Neural progenitor cell (in vitro differentiated cells): ENCODE results near the gene ANKS1B. TPM values are rescaled to one million over a fixed set of nuclear protein-coding genes. Genes with fewer than 3 reads are reported as not detected.

Experiments used
- DNase-seq: peaks from one replicate; pipeline ENCODE4 v3.0.0-alpha.2; 2016; ENCODE audit warnings: low spot score
- H2AFZ ChIP-seq: fragments of 200-600 bp; sonication (generic); replicated peaks from 2 replicates; pipeline ENCODE4 v1.6.1; 2016; ENCODE audit warnings: antibody characterized with exemption
- H3F3A ChIP-seq: fragments of 200-600 bp; sonication (generic); 2 replicates; pipeline ENCODE4 v1.6.1; 2016; ENCODE audit warnings: antibody characterized with exemption, low read depth
- H3K27ac ChIP-seq: fragments of 200-600 bp; sonication (generic); 2 replicates; pipeline ENCODE4 v1.5.1; 2016; ENCODE audit warnings: mild to moderate bottlenecking
- H3K27me3 ChIP-seq: fragments of 200-600 bp; sonication (generic); 2 replicates; pipeline ENCODE4 v1.6.1; 2016; ENCODE audit warnings: mild to moderate bottlenecking, moderate library complexity
- H3K36me3 ChIP-seq: fragments of 200-600 bp; sonication (generic); 2 replicates; pipeline ENCODE4 v1.5.1; 2016
- H3K4me1 ChIP-seq: fragments of 200-600 bp; sonication (generic); 2 replicates; pipeline ENCODE4 v1.6.1; 2016; ENCODE audit warnings: mixed run types
- H3K4me2 ChIP-seq: fragments of 200-600 bp; sonication (generic); 2 replicates; pipeline ENCODE4 v1.6.1; 2016
- H3K4me3 ChIP-seq: fragments of 200-600 bp; sonication (generic); 2 replicates; pipeline ENCODE4 v1.5.1; 2016
- H3K79me2 ChIP-seq: fragments of 200-600 bp; sonication (generic); 2 replicates; pipeline ENCODE4 v1.6.1; 2016; ENCODE audit warnings: low read depth
- H3K9ac ChIP-seq: fragments of 200-600 bp; sonication (generic); 2 replicates; pipeline ENCODE4 v1.6.1; 2016
- H3K9me3 ChIP-seq: fragments of 200-600 bp; sonication (generic); 2 replicates; pipeline ENCODE4 v1.5.1; 2016; ENCODE audit warnings: low read depth
- H4K20me1 ChIP-seq: fragments of 200-600 bp; sonication (generic); 2 replicates; pipeline ENCODE4 v1.6.1; 2016; ENCODE audit warnings: low read depth
- H3K27ac Mint-ChIP-seq: 3 replicates; pipeline ENCODE4 v1.8.0; 2021; ENCODE audit warnings: mixed read lengths
- H3K27me3 Mint-ChIP-seq: 2 replicates; pipeline ENCODE4 v1.8.0; 2022; ENCODE audit warnings: low read depth, mild to moderate bottlenecking, inconsistent platforms, moderate library complexity, mixed read lengths; ENCODE audit not compliant: insufficient read depth
- H3K36me3 Mint-ChIP-seq: 3 replicates; pipeline ENCODE4 v1.8.0; 2021; ENCODE audit warnings: mixed read lengths
- H3K4me1 Mint-ChIP-seq: 3 replicates; pipeline ENCODE4 v1.8.0; 2021; ENCODE audit warnings: mixed read lengths
- H3K4me3 Mint-ChIP-seq: 3 replicates; pipeline ENCODE4 v1.8.0; 2021; ENCODE audit warnings: mild to moderate bottlenecking, moderate library complexity, mixed read lengths
- H3K9me3 Mint-ChIP-seq: 3 replicates; pipeline ENCODE4 v1.8.0; 2020; ENCODE audit warnings: mixed read lengths
- CTCF ChIP-seq: fragments of 200-600 bp; sonication (generic); IDR thresholded peaks from 2 replicates; pipeline ENCODE4 v1.5.1; 2017; ENCODE audit warnings: antibody characterized with exemption, mild to moderate bottlenecking
- EZH2 ChIP-seq: fragments of 200-600 bp; sonication (generic); IDR thresholded peaks from 2 replicates; pipeline ENCODE4 v1.6.1; 2017; ENCODE audit warnings: antibody characterized with exemption, mild to moderate bottlenecking, moderate library complexity
- EZH2phosphoT487 ChIP-seq: fragments of 200-600 bp; sonication (generic); IDR thresholded peaks from 2 replicates; pipeline ENCODE4 v1.6.1; 2017; ENCODE audit warnings: antibody characterized with exemption
- total RNA-seq: library from RNA; depleted of rRNA; stranded (reverse); fragments of >200 nt; gene quantifications from 2 replicates; pipeline ENCODE4 v1.2.3, GENCODE V29; 2015; ENCODE audit warnings: low replicate concordance

The ANKS1B gene
- total RNA-seq, 1 donor from 2014 or later, result 7.9 TPM

GRCh38 chr12:99959549-99960170 lies 25.1 kb downstream of the ANKS1B start:
- no peaks in the 10 kb centered on the region for H4K20me1 ChIP-seq
- H3K27me3 ChIP-seq, result no peaks in the 10 kb centered on the region
- H3K4me2 ChIP-seq, result no peak overlapping the region
- DNase-seq, result no peak
- Mint-ChIP-seq H3K27me3 (peaks cover 5% of the 10 kb centered on the region), H3K27ac (no peak overlapping the region), H3K4me3 (no peak overlapping the region), H3K36me3 (no peaks in the 10 kb centered on the region), H3K4me1 (no peaks in the 10 kb centered on the region), H3K9me3 (no peaks in the 10 kb centered on the region)
- no peak for TF ChIP-seq EZH2phosphoT487
- TF ChIP-seq CTCF, result no peak
- no peak for TF ChIP-seq EZH2
- H3F3A ChIP-seq, result no peaks in the 10 kb centered on the region
- no peak overlapping the region for H2AFZ ChIP-seq
- no peak overlapping the region for H3K9ac ChIP-seq
- no peaks in the 10 kb centered on the region for H3K4me1 ChIP-seq
- H3K79me2 ChIP-seq, result no peaks in the 10 kb centered on the region
- no peak overlapping the region for H3K4me3 ChIP-seq
- no peaks in the 10 kb centered on the region for H3K36me3 ChIP-seq
- H3K27ac ChIP-seq, result no peak overlapping the region
- H3K9me3 ChIP-seq, result no peaks in the 10 kb centered on the region

DNA sequence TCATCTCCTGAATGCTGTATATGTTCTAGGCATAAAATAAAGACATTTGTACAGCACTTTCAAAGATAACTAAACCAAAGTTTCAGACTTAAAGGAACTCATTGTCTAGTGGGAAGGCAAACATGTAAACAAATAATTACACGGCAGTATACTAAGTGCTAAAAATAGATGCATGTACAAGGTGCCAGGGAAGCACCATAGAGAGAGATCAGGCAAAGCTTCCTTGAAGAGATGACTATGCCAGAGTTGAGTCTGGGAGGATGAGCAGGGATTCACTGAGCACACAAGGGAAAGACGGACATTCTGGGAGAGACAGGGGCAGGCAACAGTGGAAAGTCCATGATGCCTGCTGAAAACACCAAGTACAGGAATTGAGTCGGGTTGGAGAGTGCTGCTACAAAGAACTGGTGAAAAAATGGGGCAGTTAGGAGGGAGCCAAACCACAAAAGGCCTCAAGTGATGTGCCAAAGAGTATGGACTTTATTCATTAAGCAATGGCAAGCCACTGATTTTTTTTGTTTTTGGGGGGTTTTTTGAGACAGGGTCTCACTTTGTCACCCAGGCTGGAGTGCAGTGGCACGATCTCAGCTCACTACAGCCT lies 26.8 kb downstream of the ANKS1B start:
- Histone ChIP-seq H3K4me2 (no peak overlapping the region), H2AFZ (no peak overlapping the region), H3K36me3 (no peaks in the 10 kb centered on the region), H3F3A (no peaks in the 10 kb centered on the region), H3K4me1 (no peaks in the 10 kb centered on the region), H3K79me2 (no peaks in the 10 kb centered on the region), H3K27ac (no peak overlapping the region), H4K20me1 (no peaks in the 10 kb centered on the region), H3K9ac (no peak overlapping the region), H3K4me3 (no peak overlapping the region), H3K27me3 (no peaks in the 10 kb centered on the region), H3K9me3 (no peaks in the 10 kb centered on the region)
- DNase-seq, result no peak
- Mint-ChIP-seq H3K9me3 (no peaks in the 10 kb centered on the region), H3K27ac (no peak overlapping the region), H3K4me1 (no peaks in the 10 kb centered on the region), H3K4me3 (no peak overlapping the region), H3K27me3 (peaks cover 3% of the 10 kb centered on the region), H3K36me3 (no peaks in the 10 kb centered on the region)
- TF ChIP-seq EZH2, result no peak
- no peak for TF ChIP-seq CTCF
- TF ChIP-seq EZH2phosphoT487, result no peak

DNA sequence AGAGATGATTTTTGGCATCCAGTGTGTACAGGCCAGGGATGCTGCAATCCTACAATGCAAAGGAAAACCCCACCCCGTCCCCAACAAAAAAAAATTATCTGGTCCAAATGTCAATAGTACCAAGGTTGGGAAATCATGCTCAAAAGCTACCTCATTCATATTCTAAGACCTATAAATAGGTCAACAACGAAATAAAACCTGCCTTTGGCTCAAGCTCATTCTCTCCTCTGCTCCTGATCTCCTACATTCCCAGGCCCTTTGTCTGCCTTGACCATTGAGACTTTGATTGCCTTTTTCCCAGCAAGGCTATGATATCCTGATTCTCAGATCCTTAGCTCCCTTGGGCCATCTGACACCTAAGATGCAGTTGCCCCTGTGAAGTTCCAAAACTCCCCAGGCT lies 30.0 kb downstream of the ANKS1B start:
- Histone ChIP-seq H3K4me3 (no peak overlapping the region), H3K9ac (no peak overlapping the region), H4K20me1 (no peaks in the 10 kb centered on the region), H3K27me3 (no peaks in the 10 kb centered on the region), H3K27ac (no peak overlapping the region), H3F3A (no peaks in the 10 kb centered on the region), H3K4me1 (no peaks in the 10 kb centered on the region), H3K9me3 (no peaks in the 10 kb centered on the region), H3K4me2 (no peak overlapping the region), H3K79me2 (no peaks in the 10 kb centered on the region), H3K36me3 (no peaks in the 10 kb centered on the region), H2AFZ (no peak overlapping the region)
- Mint-ChIP-seq H3K36me3 (no peaks in the 10 kb centered on the region), H3K27me3 (no peaks in the 10 kb centered on the region), H3K4me3 (no peak overlapping the region), H3K4me1 (no peaks in the 10 kb centered on the region), H3K9me3 (no peaks in the 10 kb centered on the region), H3K27ac (no peak overlapping the region)
- DNase-seq, result peak; percentile 3
- no peak for TF ChIP-seq CTCF
- no peak for TF ChIP-seq EZH2
- no peak for TF ChIP-seq EZH2phosphoT487
